NT2/D1 (cell line): Measurements from ENCODE around the gene P2RX1.

ENCODE experiments used
- YY1 ChIP-seq: IDR thresholded peaks from 2 replicates; pipeline ENCODE4 v1.6.1; 2011; ENCODE audit not compliant: insufficient read length, insufficient read depth
- ZNF274 ChIP-seq: IDR thresholded peaks from 2 replicates; pipeline ENCODE4 v1.6.1; 2011; ENCODE audit warnings: mild to moderate bottlenecking, low read depth, low read length

GRCh38 chr17:3922765-3923164, 6.5 kb upstream of the P2RX1 start:
- no peak for TF ChIP-seq YY1
- TF ChIP-seq ZNF274: no peak
